ENCODE measurements around the gene NUDT5. TPM values are rescaled to one million over a fixed set of nuclear protein-coding genes. Genes with fewer than 3 reads are reported as not detected.

Gene NUDT5
- polyA plus RNA-seq, 1 of the 3 experiments (the other 2 are of a cell fraction): 61.2 TPM

GRCh38 chr10:12201543-12201942 is 5.9 kb upstream of the NUDT5 start:
- CTCF ChIA-PET: interaction anchor here (0.8 to 9.1 kb wide), 2 partner anchors 14 to 700 kb away, joined by 3 to 78 read pairs; no protein-coding TSS in a partner anchor
- Histone ChIP-seq H3K4me3 (ENCODE audit: low read depth in 2 of 2, low read length in 1 of 2) (no peak overlapping the region), H2AFZ (ENCODE audit: low read depth) (no peak overlapping the region), H3K27ac (ENCODE audit: low read depth in 2 of 2, low read length in 1 of 2) (no peak overlapping the region), H3K9me2 (no peaks in the 10 kb centered on the region), H3K27me3 (ENCODE audit: insufficient read depth) (no peaks in the 10 kb centered on the region), H3K4me1 (ENCODE audit: control insufficient read depth in 1 of 2, insufficient read depth in 2 of 2, low read depth in 1 of 2, low read length in 1 of 2) (peaks cover 0 to 7% of the 10 kb centered on the region in 2 experiments; a peak in 3 of 4 replicates), H3K79me2 (ENCODE audit: insufficient read depth) (peaks cover 100% of the 10 kb centered on the region), H4K20me1 (ENCODE audit: insufficient read depth) (peaks cover 37% of the 10 kb centered on the region; the same call in 1 of the 2 replicates), H3F3A (replicated peaks; ENCODE audit: insufficient read depth) (no peaks in the 10 kb centered on the region), H3K9ac (no peak overlapping the region), H3K4me2 (no peak overlapping the region), H3K36me3 (replicated peaks in 1 of 2; ENCODE audit: control insufficient read depth in 1 of 2, insufficient read depth in 2 of 2, low read length in 1 of 2) (peaks cover 51 to 56% of the 10 kb centered on the region in 2 experiments), H3K9me3 (no peaks in the 10 kb centered on the region)
- TF ChIP-seq MXI1 (IDR thresholded peaks at IDR 0.05; ENCODE audit: low read depth, low read length) (no peak), EZH2phosphoT487 (IDR thresholded peaks at IDR 0.05; ENCODE audit: borderline replicate concordance, low read depth) (no peak), FOXM1 (IDR thresholded peaks at IDR 0.05; ENCODE audit: low read depth) (no peak), SIN3A (IDR thresholded peaks at IDR 0.05; ENCODE audit: borderline replicate concordance, low read depth, low read length) (no peak), ELF1 (IDR thresholded peaks at IDR 0.05) (no peak), MAX (IDR thresholded peaks at IDR 0.05; ENCODE audit: low read depth) (no peak), TCF12 (IDR thresholded peaks at IDR 0.05) (no peak), NRF1 (IDR thresholded peaks at IDR 0.05; ENCODE audit: low read depth, low read length) (no peak), GATA2 (CRISPR knock-in tag; IDR thresholded peaks at IDR 0.05) (no peak), FOSL2 (IDR thresholded peaks at IDR 0.05; ENCODE audit: borderline replicate concordance, low read depth) (no peak), REST (IDR thresholded peaks at IDR 0.05; ENCODE audit: low read depth, low read length) (no peak), NFIC (IDR thresholded peaks at IDR 0.05; ENCODE audit: borderline replicate concordance) (no peak), RAD21 (IDR thresholded peaks at IDR 0.05; ENCODE audit: low read length) (no peak), CHD2 (IDR thresholded peaks at IDR 0.05; ENCODE audit: low read length, partially characterized antibody) (no peak), FOXJ3 (CRISPR knock-in tag; IDR thresholded peaks at IDR 0.05) (no peak), RCOR1 (IDR thresholded peaks at IDR 0.05; ENCODE audit: low read length) (no peak)
- 77% methylated on average over 3 of the region's 3 CpGs for WGBS (ENCODE audit: low lambda C conversion rate)
- POLR2A ChIA-PET: no interaction called here
- DNase-seq: no peak
